HEK293 (cell line): ENCODE data around the gene THAP2.

Experiments used
- CTCF ChIA-PET: fragments of 350-600 bp; formaldehyde crosslinking; extraction: SDS; loops from one replicate; lab custom pipeline; 2021; ENCODE audit warnings: antibody characterized with exemption; lab: Yijun Ruan, JAX
- POLR2A ChIA-PET: fragments of 300-600 bp; formaldehyde crosslinking; extraction: SDS; loops from one replicate; lab custom pipeline; 2020; ENCODE audit warnings: antibody characterized with exemption, inconsistent platforms; lab: Yijun Ruan, JAX
- H3K27ac ChIP-seq: fragments of 200-500 bp; sonication (Bioruptor generic); 2 replicates; pipeline ENCODE4 v1.5.1; 2014; ENCODE audit warnings: low read depth, low read length, control low read depth, inconsistent platforms; ENCODE audit errors: extremely low read depth
- H3K36me3 ChIP-seq, 2 experiments: fragments of 200-500 bp in 1 of 2; sonication (Bioruptor generic) in 1 of 2; 1 replicate in 1 of 2; 2 replicates in 1 of 2; pipeline ENCODE4 v1.5.1; 2014 to 2017; ENCODE audit warnings: inconsistent platforms in 2 of 2, low read length in 2 of 2; ENCODE audit not compliant: control insufficient read depth in 2 of 2, insufficient read depth in 1 of 2
- H3K4me1 ChIP-seq: fragments of 200-500 bp; sonication (Bioruptor generic); 2 replicates; pipeline ENCODE4 v1.5.1; 2014; ENCODE audit warnings: mild to moderate bottlenecking, low read length, inconsistent platforms; ENCODE audit not compliant: control insufficient read depth, insufficient read depth
- H3K4me3 ChIP-seq: 2 replicates; pipeline ENCODE4 v1.5.1; 2011; ENCODE audit warnings: low read depth, mild to moderate bottlenecking, control low read depth, low read length, moderate library complexity
- H3K9me3 ChIP-seq: fragments of 200-500 bp; sonication (Bioruptor generic); 2 replicates; pipeline ENCODE4 v1.5.1; 2014; ENCODE audit warnings: low read depth, low read length, inconsistent platforms; ENCODE audit not compliant: control insufficient read depth, insufficient read depth
- AEBP2 ChIP-seq: fragments of 450-650 bp; formaldehyde crosslinking; IDR thresholded peaks from 2 replicates; pipeline ENCODE4 v1.5.1; 2016; ENCODE audit warnings: missing biosample characterization, missing genetic modification characterization, borderline replicate concordance
- BCL11A ChIP-seq: fragments of 450-650 bp; formaldehyde crosslinking; IDR thresholded peaks from 2 replicates; pipeline ENCODE4 v1.5.1; 2016; ENCODE audit warnings: low read depth, missing biosample characterization, missing genetic modification characterization
- HOXC10 ChIP-seq: sonication (generic); formaldehyde crosslinking; IDR thresholded peaks from 2 replicates; pipeline ENCODE4 v1.8.1; 2023; ENCODE audit warnings: mild to moderate bottlenecking, missing genetic modification reagents
- MYNN ChIP-seq: fragments of 450-650 bp; formaldehyde crosslinking; IDR thresholded peaks from 2 replicates; pipeline ENCODE4 v1.5.1; 2016; ENCODE audit warnings: missing biosample characterization, missing genetic modification characterization, borderline replicate concordance
- OSR2 ChIP-seq: fragments of 450-650 bp; formaldehyde crosslinking; IDR thresholded peaks from 2 replicates; pipeline ENCODE4 v1.5.1; 2016; ENCODE audit warnings: missing biosample characterization, missing genetic modification characterization
- PRDM1 ChIP-seq: fragments of 450-650 bp; formaldehyde crosslinking; IDR thresholded peaks from 2 replicates; pipeline ENCODE4; 2016; ENCODE audit warnings: missing biosample characterization, missing genetic modification characterization
- SETDB1 ChIP-seq: IDR thresholded peaks from one replicate; pipeline ENCODE4 v1.6.1; 2017; ENCODE audit warnings: mild to moderate bottlenecking, low read length, moderate library complexity, mixed read lengths; ENCODE audit not compliant: insufficient read length
- TRIM28 ChIP-seq: IDR thresholded peaks from 2 replicates; pipeline ENCODE4 v1.6.1; 2011; ENCODE audit warnings: low read length, control low read depth, borderline replicate concordance
- ZFP37 ChIP-seq: fragments of 450-650 bp; formaldehyde crosslinking; IDR thresholded peaks from 2 replicates; pipeline ENCODE4 v1.5.1; 2016; ENCODE audit warnings: missing biosample characterization, missing genetic modification characterization
- ZNF133 ChIP-seq: fragments of 450-650 bp; formaldehyde crosslinking; IDR thresholded peaks from 2 replicates; pipeline ENCODE4 v1.5.1; 2016; ENCODE audit warnings: missing biosample characterization, missing genetic modification characterization
- ZNF202 ChIP-seq: fragments of 450-650 bp; formaldehyde crosslinking; IDR thresholded peaks from 2 replicates; pipeline ENCODE4 v1.5.1; 2016; ENCODE audit warnings: missing biosample characterization, missing genetic modification characterization, borderline replicate concordance
- ZNF221 ChIP-seq: fragments of 450-650 bp; formaldehyde crosslinking; IDR thresholded peaks from 2 replicates; pipeline ENCODE4 v1.5.1; 2017; ENCODE audit warnings: missing biosample characterization, missing genetic modification characterization, borderline replicate concordance
- ZNF362 ChIP-seq: fragments of 450-650 bp; formaldehyde crosslinking; IDR thresholded peaks from 2 replicates; pipeline ENCODE4 v1.5.1; 2016; ENCODE audit warnings: missing biosample characterization, missing genetic modification characterization
- ZNF391 ChIP-seq: fragments of 450-650 bp; formaldehyde crosslinking; IDR thresholded peaks from 2 replicates; pipeline ENCODE4 v1.5.1; 2016; ENCODE audit warnings: low read depth, missing biosample characterization, missing genetic modification characterization, borderline replicate concordance
- ZNF521 ChIP-seq: fragments of 450-650 bp; formaldehyde crosslinking; IDR thresholded peaks from 2 replicates; pipeline ENCODE4 v1.5.1; 2017; ENCODE audit warnings: missing biosample characterization, mild to moderate bottlenecking, missing genetic modification characterization
- ZNF529 ChIP-seq: fragments of 450-650 bp; formaldehyde crosslinking; IDR thresholded peaks from 2 replicates; pipeline ENCODE4 v1.5.1; 2017; ENCODE audit warnings: missing genetic modification characterization, missing biosample characterization; ENCODE audit not compliant: insufficient replicate concordance
- ZNF610 ChIP-seq: fragments of 450-650 bp; formaldehyde crosslinking; IDR thresholded peaks from 2 replicates; pipeline ENCODE4 v1.5.1; 2016; ENCODE audit warnings: missing biosample characterization, missing genetic modification characterization, borderline replicate concordance
- TF ChIP-seq, protein P1 (sequence below): fragments of 450-650 bp; formaldehyde crosslinking; IDR thresholded peaks from 2 replicates; pipeline ENCODE4 v1.5.1; 2016; ENCODE audit warnings: missing biosample characterization, missing genetic modification characterization

Gene THAP2

DNA sequence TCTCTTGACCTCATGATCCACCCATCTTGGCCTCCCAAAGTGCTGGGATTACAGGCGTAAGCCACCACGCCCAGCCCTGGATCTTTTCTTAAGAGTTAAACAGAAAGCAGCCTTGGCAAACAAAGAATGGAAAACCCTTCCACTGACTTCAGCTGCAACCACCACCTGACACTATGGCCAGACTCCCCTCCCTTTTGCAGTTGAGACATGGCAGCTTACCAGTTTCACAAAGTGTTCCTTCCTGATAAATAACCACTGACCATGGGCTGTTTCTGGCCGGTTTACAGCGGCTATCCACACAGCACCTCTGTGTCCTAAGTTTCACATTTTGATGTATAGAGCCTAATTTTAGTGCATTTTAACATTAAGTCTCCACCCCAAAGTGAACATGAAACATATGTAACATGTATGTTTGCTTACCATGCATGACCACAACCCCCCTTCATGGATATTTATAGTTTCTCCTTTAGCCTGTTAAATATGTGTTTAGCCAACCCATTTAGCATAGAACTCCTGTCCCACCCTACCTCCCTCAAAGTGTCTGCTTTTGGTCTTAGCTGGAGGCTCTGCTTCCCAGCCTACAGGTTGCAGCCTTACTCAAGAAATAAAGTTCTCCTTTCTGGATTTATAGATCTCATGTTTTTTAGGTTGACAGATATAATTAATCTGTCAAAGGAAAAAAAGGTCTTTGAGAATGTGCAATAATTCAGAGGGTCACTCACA lies 57.8 kb downstream of the THAP2 start:
- Histone ChIP-seq H3K27ac (no peak overlapping the region), H3K9me3 (no peaks in the 10 kb centered on the region), H3K4me3 (no peak overlapping the region), H3K4me1 (no peaks in the 10 kb centered on the region), H3K36me3 (no peaks in the 10 kb centered on the region)
- ChIA-PET POLR2A (no interaction called here), CTCF (interaction anchor here (1.2 kb wide), 1 partner anchor 9 kb away, joined by 3 read pairs; no protein-coding TSS in a partner anchor)
- TF ChIP-seq ZFP37: no peak
- TF ChIP-seq OSR2: no peak
- TF ChIP-seq ZNF391: no peak
- TF ChIP-seq ZNF610 (tag by site-specific recombination): no peak
- TF ChIP-seq HOXC10 (CRISPR knock-in tag): no peak

DNA sequence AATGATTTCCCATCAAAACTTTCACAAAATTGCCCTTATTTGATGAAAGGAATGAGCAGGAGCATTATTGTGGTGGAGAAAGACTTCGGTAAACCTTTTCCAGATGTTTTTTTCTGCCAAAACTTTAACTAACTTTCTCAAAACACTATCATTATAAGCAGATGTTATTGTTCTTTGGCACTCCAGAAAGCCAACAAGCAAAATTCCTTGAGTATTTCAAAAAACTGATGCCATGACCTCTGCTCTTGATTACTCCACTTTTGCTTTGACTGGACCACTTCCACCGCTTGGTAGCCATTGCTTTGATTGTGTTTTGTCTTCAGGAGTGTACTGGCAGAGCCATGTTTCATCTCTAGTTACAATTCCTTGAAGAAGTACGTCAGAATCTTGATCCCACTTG lies 60.9 kb downstream of the THAP2 start:
- Histone ChIP-seq H3K36me3 (no peaks in the 10 kb centered on the region), H3K9me3 (no peaks in the 10 kb centered on the region), H3K4me1 (no peaks in the 10 kb centered on the region), H3K4me3 (no peak overlapping the region), H3K27ac (no peak overlapping the region)
- TF ChIP-seq ZNF133 (tag by site-specific recombination): peak; percentile 30; the same call in 1 of the 2 replicates
- TF ChIP-seq PRDM1 (tag by site-specific recombination): no peak
- peak; percentile 28 for TF ChIP-seq SETDB1
- POLR2A ChIA-PET: no interaction called here
- CTCF ChIA-PET: interaction anchor here (0.6 kb wide), 2 partner anchors 214 to 219 kb away, joined by 3 to 5 read pairs; no protein-coding TSS in a partner anchor

DNA sequence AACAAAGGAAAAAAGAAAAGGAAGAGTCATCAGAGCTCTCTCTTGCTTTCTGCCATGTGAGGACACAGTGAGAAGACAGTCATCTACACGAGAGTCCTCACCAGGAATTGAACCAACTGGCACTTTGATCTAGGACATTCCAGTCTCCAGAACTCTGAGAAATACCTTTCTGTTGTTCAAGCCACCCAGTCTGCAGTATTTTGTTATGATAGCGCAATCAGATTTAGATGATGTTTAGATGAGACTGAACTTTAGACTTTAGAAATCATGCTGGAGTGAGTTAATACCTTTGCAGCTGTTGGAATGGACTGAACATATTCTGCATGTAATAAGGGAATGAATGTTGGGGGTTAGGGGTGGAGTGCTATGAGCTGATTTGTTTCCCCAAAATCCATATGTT lies 62.4 kb downstream of the THAP2 start:
- Histone ChIP-seq H3K4me1 (no peaks in the 10 kb centered on the region), H3K36me3 (no peaks in the 10 kb centered on the region), H3K9me3 (no peaks in the 10 kb centered on the region), H3K27ac (no peak overlapping the region), H3K4me3 (no peak overlapping the region)
- POLR2A ChIA-PET: no interaction called here
- TF ChIP-seq, protein P1, sequence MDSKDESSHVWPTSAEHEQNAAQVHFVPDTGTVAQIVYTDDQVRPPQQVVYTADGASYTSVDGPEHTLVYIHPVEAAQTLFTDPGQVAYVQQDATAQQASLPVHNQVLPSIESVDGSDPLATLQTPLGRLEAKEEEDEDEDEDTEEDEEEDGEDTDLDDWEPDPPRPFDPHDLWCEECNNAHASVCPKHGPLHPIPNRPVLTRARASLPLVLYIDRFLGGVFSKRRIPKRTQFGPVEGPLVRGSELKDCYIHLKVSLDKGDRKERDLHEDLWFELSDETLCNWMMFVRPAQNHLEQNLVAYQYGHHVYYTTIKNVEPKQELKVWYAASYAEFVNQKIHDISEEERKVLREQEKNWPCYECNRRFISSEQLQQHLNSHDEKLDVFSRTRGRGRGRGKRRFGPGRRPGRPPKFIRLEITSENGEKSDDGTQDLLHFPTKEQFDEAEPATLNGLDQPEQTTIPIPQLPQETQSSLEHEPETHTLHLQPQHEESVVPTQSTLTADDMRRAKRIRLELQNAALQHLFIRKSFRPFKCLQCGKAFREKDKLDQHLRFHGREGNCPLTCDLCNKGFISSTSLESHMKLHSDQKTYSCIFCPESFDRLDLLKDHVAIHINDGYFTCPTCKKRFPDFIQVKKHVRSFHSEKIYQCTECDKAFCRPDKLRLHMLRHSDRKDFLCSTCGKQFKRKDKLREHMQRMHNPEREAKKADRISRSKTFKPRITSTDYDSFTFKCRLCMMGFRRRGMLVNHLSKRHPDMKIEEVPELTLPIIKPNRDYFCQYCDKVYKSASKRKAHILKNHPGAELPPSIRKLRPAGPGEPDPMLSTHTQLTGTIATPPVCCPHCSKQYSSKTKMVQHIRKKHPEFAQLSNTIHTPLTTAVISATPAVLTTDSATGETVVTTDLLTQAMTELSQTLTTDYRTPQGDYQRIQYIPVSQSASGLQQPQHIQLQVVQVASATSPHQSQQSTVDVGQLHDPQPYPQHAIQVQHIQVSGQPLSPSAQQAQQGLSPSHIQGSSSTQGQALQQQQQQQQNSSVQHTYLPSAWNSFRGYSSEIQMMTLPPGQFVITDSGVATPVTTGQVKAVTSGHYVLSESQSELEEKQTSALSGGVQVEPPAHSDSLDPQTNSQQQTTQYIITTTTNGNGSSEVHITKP: no peak
- TF ChIP-seq BCL11A: no peak
- no peak for TF ChIP-seq ZNF362 (tag by site-specific recombination)
- CTCF ChIA-PET: interaction anchor here (0.6 to 0.9 kb wide), 2 partner anchors 11 to 20 kb away, joined by 3 to 5 read pairs; no protein-coding TSS in a partner anchor

- no peak overlapping the region for H3K4me3 ChIP-seq
- no peaks in the 10 kb centered on the region for H3K4me1 ChIP-seq
- no peaks in the 10 kb centered on the region for H3K36me3 ChIP-seq
- ChIA-PET CTCF (no interaction called here), POLR2A (no interaction called here)
- no peaks in the 10 kb centered on the region for H3K9me3 ChIP-seq
- no peak overlapping the region for H3K27ac ChIP-seq
- TF ChIP-seq ZNF529 (tag by site-specific recombination) (no peak), ZNF202 (tag by site-specific recombination) (no peak), ZNF521 (no peak), TRIM28 (no peak), AEBP2 (tag by site-specific recombination) (no peak), MYNN (tag by site-specific recombination) (no peak), ZNF221 (tag by site-specific recombination) (no peak)
Measured at GRCh38 chr12:71727958-71728357, 63.9 kb downstream of the THAP2 start.
